ENCODE data around the gene COL18A1.

COL18A1 gene

DNA sequence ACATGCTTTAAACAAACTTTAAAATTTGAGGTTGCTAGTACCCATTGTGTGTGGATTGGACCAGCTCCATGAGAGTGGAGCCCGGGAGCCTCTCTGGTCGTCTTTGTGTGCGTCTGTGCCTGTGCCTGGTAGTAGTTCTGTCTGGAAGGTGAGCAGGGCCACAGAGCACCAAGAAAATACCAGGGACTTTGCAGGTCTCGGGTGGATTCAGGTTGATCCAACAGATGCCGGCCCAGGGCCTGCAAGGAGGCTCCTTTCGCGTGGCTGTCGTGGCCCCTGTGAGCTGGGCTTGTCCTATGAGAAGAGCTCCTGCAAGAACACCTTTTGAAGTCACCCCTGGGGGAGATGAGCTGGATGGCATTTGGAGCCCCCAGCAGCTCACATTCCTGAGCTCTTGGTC is 28.3 kb downstream of the COL18A1 start:
- Histone ChIP-seq H3K36me3 (ENCODE audit: insufficient read depth, low read length) (no peaks in the 10 kb centered on the region), H3K9ac (ENCODE audit: low read depth, low read length) (no peak overlapping the region), H3K79me2 (ENCODE audit: insufficient read depth, low read length) (no peaks in the 10 kb centered on the region), H3K27ac (ENCODE audit: low read length) (no peak overlapping the region), H3K4me1 (ENCODE audit: insufficient read depth, low read length) (no peaks in the 10 kb centered on the region), H4K20me1 (ENCODE audit: insufficient read depth, low read length) (no peaks in the 10 kb centered on the region; the same call in 1 of the 2 replicates), H3K4me3 (ENCODE audit: low read depth in 1 of 2, low read length in 2 of 2) (no peak overlapping the region), H3K9me3 (ENCODE audit: insufficient read depth, low read length, severe bottlenecking) (no peaks in the 10 kb centered on the region), H2AFZ (ENCODE audit: low read depth, low read length) (no peak overlapping the region), H3K4me2 (ENCODE audit: insufficient read depth, low read length) (no peak overlapping the region), H3K27me3 (ENCODE audit: insufficient read depth, low read length, poor library complexity) (no peaks in the 10 kb centered on the region)
- ATAC-seq (ENCODE audit: insufficient read depth, low read depth) (no peak), DNase-seq (no peak)
- TF ChIP-seq, protein P1, sequence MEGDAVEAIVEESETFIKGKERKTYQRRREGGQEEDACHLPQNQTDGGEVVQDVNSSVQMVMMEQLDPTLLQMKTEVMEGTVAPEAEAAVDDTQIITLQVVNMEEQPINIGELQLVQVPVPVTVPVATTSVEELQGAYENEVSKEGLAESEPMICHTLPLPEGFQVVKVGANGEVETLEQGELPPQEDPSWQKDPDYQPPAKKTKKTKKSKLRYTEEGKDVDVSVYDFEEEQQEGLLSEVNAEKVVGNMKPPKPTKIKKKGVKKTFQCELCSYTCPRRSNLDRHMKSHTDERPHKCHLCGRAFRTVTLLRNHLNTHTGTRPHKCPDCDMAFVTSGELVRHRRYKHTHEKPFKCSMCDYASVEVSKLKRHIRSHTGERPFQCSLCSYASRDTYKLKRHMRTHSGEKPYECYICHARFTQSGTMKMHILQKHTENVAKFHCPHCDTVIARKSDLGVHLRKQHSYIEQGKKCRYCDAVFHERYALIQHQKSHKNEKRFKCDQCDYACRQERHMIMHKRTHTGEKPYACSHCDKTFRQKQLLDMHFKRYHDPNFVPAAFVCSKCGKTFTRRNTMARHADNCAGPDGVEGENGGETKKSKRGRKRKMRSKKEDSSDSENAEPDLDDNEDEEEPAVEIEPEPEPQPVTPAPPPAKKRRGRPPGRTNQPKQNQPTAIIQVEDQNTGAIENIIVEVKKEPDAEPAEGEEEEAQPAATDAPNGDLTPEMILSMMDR (IDR thresholded peaks at IDR 0.05; ENCODE audit: borderline replicate concordance, extremely low read depth, low read length, poor library complexity, severe bottlenecking) = no peak
- no peak for TF ChIP-seq EZH2 (IDR thresholded peaks at IDR 0.05; ENCODE audit: borderline replicate concordance, low read depth, low read length, severe bottlenecking)

DNA sequence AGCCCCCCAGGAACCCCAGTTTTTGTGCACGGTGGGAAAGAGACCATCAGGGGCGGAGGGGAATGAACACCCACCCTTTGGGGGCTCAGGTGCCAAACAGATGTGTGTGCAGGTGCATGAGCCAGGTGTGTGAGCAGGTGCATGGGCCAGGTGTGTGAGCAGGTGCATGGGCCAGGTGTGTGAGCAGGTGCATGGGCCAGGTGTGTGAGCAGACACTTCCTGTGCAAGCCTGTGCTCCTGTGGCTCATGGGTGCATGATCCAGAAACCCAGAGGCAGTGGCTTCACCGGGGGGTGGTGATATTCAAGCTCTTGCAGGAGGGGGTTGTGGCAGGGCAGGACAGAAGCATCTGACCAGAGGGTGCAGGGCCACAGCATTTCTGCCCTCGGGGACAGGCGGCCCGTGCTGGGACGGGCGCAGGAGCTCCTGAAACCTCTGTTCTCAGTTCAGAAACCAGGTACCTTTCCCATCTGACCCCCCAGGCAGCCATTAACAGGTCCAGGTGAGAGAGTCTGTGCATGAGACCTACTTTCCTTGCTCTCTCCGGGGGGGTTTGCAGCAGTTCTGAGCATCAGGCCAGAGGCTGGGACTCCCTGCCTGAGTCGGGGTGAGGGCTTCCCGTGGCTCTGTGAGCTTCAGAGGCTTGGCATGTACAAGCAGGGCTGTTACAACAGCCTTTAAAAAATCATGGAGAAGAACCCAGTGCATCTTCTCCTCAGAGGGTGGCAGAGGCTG is 29.1 kb downstream of the COL18A1 start:
- peaks cover 2% of the 10 kb centered on the region; the same call in 1 of the 2 replicates for H4K20me1 ChIP-seq (ENCODE audit: insufficient read depth, low read length)
- no peak overlapping the region for H3K27ac ChIP-seq (ENCODE audit: low read length)
- no peak overlapping the region for H3K4me3 ChIP-seq (ENCODE audit: low read depth in 1 of 2, low read length in 2 of 2)
- no peaks in the 10 kb centered on the region for H3K36me3 ChIP-seq (ENCODE audit: insufficient read depth, low read length)
- DNase-seq (no peak), ATAC-seq (ENCODE audit: insufficient read depth, low read depth) (no peak)
- H3K4me2 ChIP-seq (ENCODE audit: insufficient read depth, low read length) = no peak overlapping the region
- TF ChIP-seq, protein P1 (IDR thresholded peaks at IDR 0.05; ENCODE audit: borderline replicate concordance, extremely low read depth, low read length, poor library complexity, severe bottlenecking) = no peak
- TF ChIP-seq EZH2 (IDR thresholded peaks at IDR 0.05; ENCODE audit: borderline replicate concordance, low read depth, low read length, severe bottlenecking) = no peak
- H3K79me2 ChIP-seq (ENCODE audit: insufficient read depth, low read length) = no peaks in the 10 kb centered on the region
- H3K27me3 ChIP-seq (ENCODE audit: insufficient read depth, low read length, poor library complexity) = no peaks in the 10 kb centered on the region
- no peak overlapping the region for H3K9ac ChIP-seq (ENCODE audit: low read depth, low read length)
- peaks cover 2% of the 10 kb centered on the region for H3K4me1 ChIP-seq (ENCODE audit: insufficient read depth, low read length)
- no peak overlapping the region for H2AFZ ChIP-seq (ENCODE audit: low read depth, low read length)
- no peaks in the 10 kb centered on the region for H3K9me3 ChIP-seq (ENCODE audit: insufficient read depth, low read length, severe bottlenecking)

DNA sequence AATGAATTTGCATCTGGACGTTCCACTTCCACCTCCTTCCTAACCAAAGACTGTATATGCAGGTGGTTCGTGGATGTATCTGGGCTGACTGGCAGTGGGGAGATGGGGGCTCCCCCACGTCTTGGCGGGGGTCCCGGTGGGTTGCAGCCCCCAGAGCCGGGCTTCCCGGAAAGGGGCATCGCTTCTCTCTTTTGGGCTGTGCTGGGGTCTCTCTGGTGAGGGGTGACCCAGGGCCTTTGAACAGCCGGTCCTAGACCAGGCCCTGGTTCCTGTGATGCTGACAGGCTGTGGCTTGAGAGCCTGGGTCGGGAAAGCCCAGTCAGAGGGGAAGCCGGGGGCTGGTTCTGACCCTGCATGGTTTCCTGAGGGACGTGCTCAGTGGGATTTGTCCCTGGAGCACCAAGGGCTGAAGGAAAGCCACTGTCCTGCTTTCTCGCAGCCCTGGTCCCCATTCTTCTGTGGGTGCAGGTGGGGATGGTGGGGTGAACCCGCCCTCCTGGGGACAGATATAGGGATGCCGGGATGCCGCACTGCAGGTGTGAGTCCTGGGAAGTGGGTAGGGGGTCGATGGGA is 29.8 kb downstream of the COL18A1 start:
- no peaks in the 10 kb centered on the region for H3K36me3 ChIP-seq (ENCODE audit: insufficient read depth, low read length)
- no peak overlapping the region for H3K27ac ChIP-seq (ENCODE audit: low read length)

More for the DNA sequence above, 29.8 kb downstream of the COL18A1 start:
- H3K4me3 ChIP-seq (ENCODE audit: low read depth in 1 of 2, low read length in 2 of 2) = no peak overlapping the region
- no peak for DNase-seq
- H3K4me2 ChIP-seq (ENCODE audit: insufficient read depth, low read length) = no peak overlapping the region
- no peaks in the 10 kb centered on the region for H3K27me3 ChIP-seq (ENCODE audit: insufficient read depth, low read length, poor library complexity)
- peaks cover 4% of the 10 kb centered on the region for H3K4me1 ChIP-seq (ENCODE audit: insufficient read depth, low read length)
- no peak overlapping the region for H2AFZ ChIP-seq (ENCODE audit: low read depth, low read length)
- H3K9ac ChIP-seq (ENCODE audit: low read depth, low read length) = no peak overlapping the region
- H3K9me3 ChIP-seq (ENCODE audit: insufficient read depth, low read length, severe bottlenecking) = no peaks in the 10 kb centered on the region
- no peaks in the 10 kb centered on the region for H3K79me2 ChIP-seq (ENCODE audit: insufficient read depth, low read length)
- no peak for ATAC-seq (ENCODE audit: insufficient read depth, low read depth)
- H4K20me1 ChIP-seq (ENCODE audit: insufficient read depth, low read length) = peaks cover 4% of the 10 kb centered on the region; the same call in 1 of the 2 replicates
- no peak for TF ChIP-seq EZH2 (IDR thresholded peaks at IDR 0.05; ENCODE audit: borderline replicate concordance, low read depth, low read length, severe bottlenecking)
- TF ChIP-seq, protein P1 (IDR thresholded peaks at IDR 0.05; ENCODE audit: borderline replicate concordance, extremely low read depth, low read length, poor library complexity, severe bottlenecking) = no peak
